ENCODE measurements around the gene HPCAL1. TPM values are rescaled to one million over a fixed set of nuclear protein-coding genes. Genes with fewer than 3 reads are reported as not detected.
"Not testable (repeated sequence)": the region's sequence is repeated elsewhere in the genome, so short reads cannot be mapped to it uniquely, and the experiment has no call there.

HPCAL1 gene
- total RNA-seq, 2 donors from 2014 or later = 22.5 to 203 TPM

GRCh38 chr2:10454505-10454904, 151.8 kb downstream of the HPCAL1 start:
- intact Hi-C loops (cut with DNase I) = no loop called here
- no peaks in the 10 kb centered on the region for H3K9me3 ChIP-seq
- H3K36me3 ChIP-seq = no peaks in the 10 kb centered on the region
- TF ChIP-seq POLR2AphosphoS5 (IDR thresholded peaks at IDR 0.05) = peak; percentile 65
- no peak for TF ChIP-seq CTCF (IDR thresholded peaks at IDR 0.05)
- no peak for TF ChIP-seq POLR2A (IDR thresholded peaks at IDR 0.05)
- no peak overlapping the region for H3K4me3 ChIP-seq
- H3K27me3 ChIP-seq (replicated peaks; ENCODE audit: insufficient read depth) = no peaks in the 10 kb centered on the region
- H3K4me1 ChIP-seq (replicated peaks) = peaks cover 24% of the 10 kb centered on the region
- peak overlapping the region; percentile 47 to 71 for H3K27ac ChIP-seq
- 61% methylated on average over 7 of the region's 7 CpGs for WGBS
- DNase-seq (ENCODE audit: low spot score) = peak; percentile 66

DNA sequence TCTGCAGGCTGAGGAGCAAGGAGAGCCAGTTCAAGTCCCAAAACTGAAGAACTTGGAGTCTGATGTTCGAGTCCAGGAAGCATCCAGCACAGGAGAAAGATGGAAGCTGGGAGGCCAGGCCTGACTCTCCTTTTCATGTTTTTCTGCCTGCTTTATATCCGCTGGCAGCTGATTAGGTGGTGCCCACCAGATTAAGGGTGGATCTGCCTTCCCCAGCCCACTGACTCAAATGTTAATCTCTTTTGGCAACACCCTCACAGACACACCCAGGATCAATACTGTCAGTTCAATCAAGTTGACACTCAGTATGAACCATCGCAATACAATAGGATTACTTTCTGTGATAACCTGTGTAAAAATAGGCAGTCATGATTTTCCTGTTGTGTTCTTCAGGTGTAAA, 154.5 kb downstream of the HPCAL1 start:
- peak overlapping the region in 1 of 2 donors; percentile 56 for H3K27ac ChIP-seq
- H3K4me3 ChIP-seq; H3K27me3 ChIP-seq (replicated peaks; ENCODE audit: insufficient read depth); H3K9me3 ChIP-seq; DNase-seq (ENCODE audit: low spot score); intact Hi-C loops (cut with DNase I); H3K36me3 ChIP-seq: not testable (repeated sequence)
- WGBS = 83% methylated on average over 3 of the region's 3 CpGs
- peaks cover 21% of the 10 kb centered on the region for H3K4me1 ChIP-seq (replicated peaks)

GRCh38 chr2:10457846-10458598, 155.3 kb downstream of the HPCAL1 start:
- TF ChIP-seq CTCF (IDR thresholded peaks at IDR 0.05) (no peak), POLR2AphosphoS5 (IDR thresholded peaks at IDR 0.05) (peak; percentile 74), POLR2A (IDR thresholded peaks at IDR 0.05) (no peak)
- intact Hi-C loops (cut with DNase I) = no loop called here
- Histone ChIP-seq H3K27ac (peak overlapping the region; percentile 8 to 56), H3K4me1 (replicated peaks) (peaks cover 21% of the 10 kb centered on the region), H3K4me3 (no peak overlapping the region), H3K36me3 (no peaks in the 10 kb centered on the region), H3K27me3 (replicated peaks; ENCODE audit: insufficient read depth) (no peaks in the 10 kb centered on the region), H3K9me3 (no peaks in the 10 kb centered on the region)
- 11% methylated on average over 11 of the region's 11 CpGs for WGBS
- DNase-seq (ENCODE audit: low spot score) = peak; percentile 57

DNA sequence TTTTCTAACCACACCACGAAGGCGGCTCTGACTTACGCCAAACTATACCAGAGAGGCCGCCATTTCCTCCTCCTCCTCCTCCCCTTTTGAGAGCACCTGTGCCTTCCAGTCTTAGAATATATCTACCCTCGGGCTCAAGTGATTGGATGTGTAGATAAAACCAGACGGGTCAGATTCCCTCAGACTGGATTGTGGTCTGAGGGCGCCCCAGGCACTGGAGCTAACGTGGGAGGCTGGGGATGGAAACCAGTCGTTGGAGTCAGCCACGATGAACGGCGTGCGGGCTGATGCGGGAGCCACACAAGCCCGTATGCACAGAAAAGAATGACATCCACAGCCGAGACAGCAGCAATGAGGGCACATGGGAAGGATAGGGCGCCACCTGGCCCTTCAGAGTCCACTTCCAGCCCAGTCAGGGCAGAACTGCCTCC, 157.7 kb downstream of the HPCAL1 start:
- intact Hi-C loops (cut with DNase I) = no loop called here
- TF ChIP-seq POLR2A (IDR thresholded peaks at IDR 0.05) = no peak
- TF ChIP-seq CTCF (IDR thresholded peaks at IDR 0.05) = no peak
- TF ChIP-seq POLR2AphosphoS5 (IDR thresholded peaks at IDR 0.05) = no peak
- 81% methylated on average over 17 of the region's 17 CpGs for WGBS
- no peaks in the 10 kb centered on the region for H3K9me3 ChIP-seq
- H3K4me3 ChIP-seq = no peak overlapping the region
- peak overlapping the region; percentile 27 to 31 for H3K27ac ChIP-seq
- no peak for DNase-seq (ENCODE audit: low spot score)
- H3K36me3 ChIP-seq = no peaks in the 10 kb centered on the region
- H3K27me3 ChIP-seq (replicated peaks; ENCODE audit: insufficient read depth) = no peaks in the 10 kb centered on the region
- peaks cover 13% of the 10 kb centered on the region for H3K4me1 ChIP-seq (replicated peaks)

- Histone ChIP-seq H3K27me3 (replicated peaks; ENCODE audit: insufficient read depth) (no peaks in the 10 kb centered on the region), H3K9me3 (no peaks in the 10 kb centered on the region), H3K36me3 (no peaks in the 10 kb centered on the region), H3K27ac (no peak overlapping the region), H3K4me1 (replicated peaks) (peaks cover 11% of the 10 kb centered on the region), H3K4me3 (no peak overlapping the region)
- no peak for DNase-seq (ENCODE audit: low spot score)
- no peak for TF ChIP-seq POLR2AphosphoS5 (IDR thresholded peaks at IDR 0.05)
- no peak for TF ChIP-seq POLR2A (IDR thresholded peaks at IDR 0.05)
- no peak for TF ChIP-seq CTCF (IDR thresholded peaks at IDR 0.05)
- 72% methylated on average over 15 of the region's 15 CpGs for WGBS
- intact Hi-C loops (cut with DNase I) = no loop called here
These were observed 159.7 kb downstream of the HPCAL1 start for GRCh38 chr2:10462178-10463083.

Data from prostate gland (tissue), 2 donors.